GM19468 (cell line): ENCODE data around the gene ACE.

Experiments used
- ATAC-seq: cut with Tn5 transposase; IDR thresholded peaks from one replicate; pipeline ENCODE4 v1.9.1; 2021; ENCODE audit warnings: mild to moderate bottlenecking, moderate library complexity, moderate number of reproducible peaks; ENCODE audit not compliant: unreplicated experiment; ENCODE audit errors: extremely low read depth

Gene ACE

DNA sequence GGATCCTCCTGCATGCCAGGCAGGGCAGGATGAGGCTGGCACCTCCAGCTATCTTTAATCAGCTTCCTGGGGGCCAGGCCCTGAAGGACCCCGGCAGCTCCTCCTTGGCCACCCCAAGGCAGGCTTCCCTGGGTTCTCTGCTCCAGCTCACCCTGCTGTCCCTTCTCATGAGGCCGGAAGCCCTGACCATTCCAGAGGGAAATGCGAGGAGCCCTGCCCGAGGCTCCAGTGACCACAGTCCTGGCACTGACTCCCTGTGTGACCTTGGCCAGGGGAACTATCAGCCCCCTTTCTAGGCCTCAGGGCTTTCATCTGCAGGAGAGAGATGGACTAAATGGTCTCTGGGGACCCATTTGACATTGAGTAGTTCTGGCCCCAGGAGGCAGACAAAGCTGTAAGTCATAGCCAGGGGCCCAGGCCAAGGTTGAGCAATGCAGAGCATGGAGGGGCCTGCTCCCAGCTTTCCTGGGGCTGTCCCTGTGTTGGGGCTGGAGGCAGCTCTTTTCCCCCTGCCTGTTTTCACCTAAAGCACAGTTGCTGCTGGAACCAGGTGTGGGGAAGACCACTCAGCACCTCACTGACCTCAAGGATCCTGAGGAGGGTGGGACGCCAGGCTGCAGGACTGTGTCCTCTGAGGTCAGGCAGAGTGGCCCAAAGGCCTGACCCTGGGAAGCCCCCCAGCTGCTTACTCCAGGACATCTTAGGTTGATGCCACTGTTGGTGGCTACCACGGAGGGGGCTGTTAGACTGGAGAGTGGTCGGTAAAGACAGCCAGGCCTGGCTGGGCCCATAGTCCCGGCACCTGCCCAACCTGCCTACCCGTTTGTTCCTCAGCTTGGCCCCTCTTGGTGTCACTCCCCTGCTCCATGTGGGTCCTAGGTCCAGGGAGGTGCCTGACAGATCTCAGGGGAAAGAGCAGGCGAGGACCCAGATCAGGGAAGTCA lies 54.4 kb downstream of the ACE start:
- ATAC-seq: no peak

DNA sequence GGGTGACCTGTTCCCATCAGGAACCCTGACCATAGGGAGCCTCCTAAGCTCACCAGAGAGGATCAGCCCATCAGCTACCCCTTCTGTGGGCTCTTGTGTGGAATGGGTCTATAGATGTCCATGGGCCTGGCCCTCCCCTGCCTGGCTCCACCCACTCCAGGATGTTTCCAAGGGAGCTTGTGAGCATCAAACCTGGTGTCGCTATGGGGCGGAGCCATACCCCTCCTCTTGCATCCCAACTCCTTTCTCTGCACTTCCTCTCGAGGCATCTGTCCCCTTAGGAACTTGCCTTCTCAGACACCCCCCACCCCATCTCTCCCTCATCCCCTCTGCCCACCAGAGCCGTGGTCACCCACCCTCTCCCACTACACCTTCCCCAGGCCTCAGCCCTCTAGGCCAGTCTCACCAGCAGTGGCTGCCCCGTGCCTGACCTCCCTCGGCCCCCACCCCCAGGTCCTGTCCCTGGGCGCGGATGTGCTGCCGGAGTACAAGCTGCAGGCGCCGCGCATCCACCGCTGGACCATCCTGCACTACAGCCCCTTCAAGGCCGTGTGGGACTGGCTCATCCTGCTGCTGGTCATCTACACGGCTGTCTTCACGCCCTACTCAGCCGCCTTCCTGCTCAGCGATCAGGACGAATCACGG lies 56.7 kb downstream of the ACE start:
- ATAC-seq: no peak

DNA sequence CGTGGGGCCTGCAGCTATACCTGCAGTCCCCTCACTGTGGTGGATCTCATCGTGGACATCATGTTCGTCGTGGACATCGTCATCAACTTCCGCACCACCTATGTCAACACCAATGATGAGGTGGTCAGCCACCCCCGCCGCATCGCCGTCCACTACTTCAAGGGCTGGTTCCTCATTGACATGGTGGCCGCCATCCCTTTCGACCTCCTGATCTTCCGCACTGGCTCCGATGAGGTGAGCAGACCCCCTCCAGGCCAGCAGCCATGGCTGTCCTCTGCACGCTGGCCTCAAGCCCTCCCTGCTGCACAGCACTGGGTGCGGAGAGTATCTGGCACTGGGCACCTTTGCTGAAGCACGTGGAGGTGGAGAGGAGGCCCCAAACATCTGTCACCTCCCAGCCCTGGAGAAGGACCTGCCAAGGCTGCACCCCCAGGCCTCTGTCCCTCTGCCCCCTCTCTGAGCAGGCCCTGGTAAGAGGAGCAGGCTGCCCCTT lies 57.3 kb downstream of the ACE start:
- ATAC-seq: no peak

DNA sequence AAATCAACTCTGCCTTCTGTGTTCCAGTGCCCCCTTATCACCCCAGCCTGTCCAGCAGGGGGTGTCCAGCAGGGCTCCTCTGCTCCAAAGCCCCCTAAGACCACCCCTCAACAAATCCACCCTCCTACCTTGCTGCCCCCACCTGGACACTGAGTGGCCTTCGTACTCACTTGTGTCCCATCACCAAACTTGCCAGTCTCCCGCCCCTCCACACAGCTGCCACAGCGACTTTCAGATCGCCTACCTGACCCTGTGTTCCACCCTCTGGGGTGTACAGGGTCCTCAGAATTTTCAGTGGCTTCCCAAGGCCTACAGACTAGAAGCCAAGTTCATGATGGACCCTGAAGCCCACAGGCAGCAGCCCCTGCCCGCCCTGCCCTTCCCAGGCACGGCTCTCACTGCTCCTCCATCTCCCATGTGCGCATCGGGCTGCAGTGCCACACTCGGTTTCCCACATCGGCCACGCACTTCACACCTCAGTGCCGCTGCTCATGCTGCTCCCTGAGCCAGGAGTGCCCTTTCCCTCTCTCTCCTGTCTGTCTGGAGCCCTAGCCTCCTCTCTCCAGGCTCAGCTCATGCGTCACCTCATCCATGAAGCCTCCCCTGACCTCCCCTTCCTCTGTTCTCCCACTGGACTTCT lies 58.1 kb downstream of the ACE start:
- no peak for ATAC-seq

DNA sequence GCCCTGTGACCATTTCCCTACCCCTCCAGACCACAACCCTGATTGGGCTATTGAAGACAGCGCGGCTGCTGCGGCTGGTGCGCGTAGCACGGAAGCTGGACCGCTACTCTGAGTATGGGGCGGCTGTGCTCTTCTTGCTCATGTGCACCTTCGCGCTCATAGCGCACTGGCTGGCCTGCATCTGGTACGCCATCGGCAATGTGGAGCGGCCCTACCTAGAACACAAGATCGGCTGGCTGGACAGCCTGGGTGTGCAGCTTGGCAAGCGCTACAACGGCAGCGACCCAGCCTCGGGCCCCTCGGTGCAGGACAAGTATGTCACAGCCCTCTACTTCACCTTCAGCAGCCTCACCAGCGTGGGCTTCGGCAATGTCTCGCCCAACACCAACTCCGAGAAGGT lies 58.8 kb downstream of the ACE start:
- no peak for ATAC-seq

DNA sequence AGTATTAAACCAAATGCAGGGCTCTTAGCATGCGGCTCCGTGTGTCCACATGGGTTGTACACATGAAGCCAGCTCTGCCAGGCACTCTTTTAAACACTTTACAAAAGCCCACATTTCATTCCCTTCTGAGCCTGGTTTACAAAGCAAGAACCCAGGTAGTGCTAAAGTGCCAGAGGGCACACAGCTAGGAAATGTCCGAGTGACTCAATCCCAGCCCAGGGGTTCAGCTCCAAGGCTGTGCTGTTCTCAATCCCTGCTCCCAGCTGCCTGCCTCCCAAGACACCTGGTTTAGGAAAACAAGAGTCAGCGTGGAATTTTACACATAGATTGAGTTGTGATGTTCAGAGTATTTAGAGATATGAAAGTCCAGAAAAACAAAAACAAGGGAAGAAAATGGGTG lies 60.1 kb downstream of the ACE start:
- no peak for ATAC-seq

DNA sequence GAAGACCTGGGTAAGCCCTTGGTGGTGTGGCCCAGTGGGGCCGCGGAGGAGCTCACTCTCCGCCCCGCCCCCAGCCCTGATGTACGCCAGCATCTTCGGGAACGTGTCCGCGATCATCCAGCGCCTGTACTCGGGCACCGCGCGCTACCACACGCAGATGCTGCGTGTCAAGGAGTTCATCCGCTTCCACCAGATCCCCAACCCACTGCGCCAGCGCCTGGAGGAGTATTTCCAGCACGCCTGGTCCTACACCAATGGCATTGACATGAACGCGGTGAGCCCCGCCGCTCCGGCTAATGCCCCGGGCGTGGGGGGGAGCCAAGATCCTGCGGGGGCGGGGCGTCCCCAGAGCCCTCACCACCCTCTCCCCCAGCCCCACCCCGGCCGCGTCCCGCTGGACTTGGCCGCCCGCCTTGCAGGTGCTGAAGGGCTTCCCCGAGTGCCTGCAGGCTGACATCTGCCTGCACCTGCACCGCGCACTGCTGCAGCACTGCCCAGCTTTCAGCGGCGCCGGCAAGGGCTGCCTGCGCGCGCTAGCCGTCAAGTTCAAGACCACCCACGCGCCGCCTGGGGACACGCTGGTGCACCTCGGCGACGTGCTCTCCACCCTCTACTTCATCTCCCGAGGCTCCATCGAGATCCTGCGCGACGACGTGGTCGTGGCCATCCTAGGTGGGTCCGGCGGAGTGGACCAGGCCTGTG lies 61.3 kb downstream of the ACE start:
- ATAC-seq: no peak

DNA sequence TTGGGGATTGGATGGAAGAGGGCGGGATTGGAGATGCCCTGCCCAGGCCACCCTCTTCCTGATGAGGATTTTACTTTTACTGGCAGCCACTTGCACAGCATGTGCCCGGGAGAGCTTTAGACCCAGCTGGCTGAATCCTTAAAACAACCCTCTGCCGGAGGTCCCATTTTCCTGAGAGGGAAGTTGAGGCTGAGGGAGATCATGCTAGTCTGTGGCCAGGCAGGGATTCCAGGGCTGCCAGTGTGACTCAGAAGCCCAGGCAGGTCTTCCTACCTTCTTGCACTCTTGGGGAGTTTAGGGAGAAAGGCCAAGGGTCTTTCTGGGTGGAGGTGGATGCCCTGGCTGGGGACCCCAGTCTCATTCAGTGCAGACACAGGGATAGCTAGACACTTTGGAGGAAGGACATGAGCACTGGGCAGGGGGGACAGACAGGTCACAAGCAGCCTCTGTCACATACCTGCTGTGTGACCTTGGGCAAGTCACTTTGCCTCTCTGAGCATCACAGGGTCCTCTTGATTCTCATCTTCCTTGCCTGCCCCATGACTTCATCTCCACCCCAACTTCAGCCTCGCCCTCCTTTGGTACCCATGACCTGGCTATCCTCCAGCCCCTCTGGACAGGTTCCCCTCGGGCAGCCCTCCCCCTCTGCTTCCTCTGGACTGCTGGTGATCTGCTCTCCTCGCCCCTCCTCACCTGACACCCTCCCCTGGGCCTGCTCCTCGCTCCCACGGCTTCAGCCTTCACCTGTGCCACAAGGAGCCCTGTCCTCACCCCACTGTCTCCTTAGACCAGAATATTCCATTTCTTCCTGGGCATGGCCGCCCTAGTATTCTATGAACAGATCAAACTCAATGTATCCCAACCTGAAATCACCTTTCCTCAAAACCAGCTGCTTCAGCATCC lies 62.1 kb downstream of the ACE start:
- no peak for ATAC-seq

DNA sequence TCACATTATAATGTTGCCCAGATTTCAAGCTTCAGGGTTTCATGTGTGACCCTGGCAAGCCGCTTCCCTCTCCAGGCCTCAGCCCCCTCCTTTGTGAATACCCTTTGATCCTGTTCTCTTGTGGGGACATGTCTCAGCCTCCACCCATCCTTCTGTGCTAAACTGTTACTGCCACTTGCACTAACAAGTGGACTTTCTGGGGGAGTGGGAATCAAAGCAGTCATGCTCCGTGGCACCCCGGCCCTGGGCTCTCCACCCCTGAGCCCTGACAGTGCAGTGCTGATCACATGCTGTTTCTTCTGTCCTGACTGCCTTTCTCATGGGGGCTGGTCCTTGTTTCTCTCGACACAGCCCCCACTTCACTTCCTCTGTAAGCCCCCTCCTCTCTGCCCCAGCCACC lies 63.7 kb downstream of the ACE start:
- ATAC-seq: no peak

DNA sequence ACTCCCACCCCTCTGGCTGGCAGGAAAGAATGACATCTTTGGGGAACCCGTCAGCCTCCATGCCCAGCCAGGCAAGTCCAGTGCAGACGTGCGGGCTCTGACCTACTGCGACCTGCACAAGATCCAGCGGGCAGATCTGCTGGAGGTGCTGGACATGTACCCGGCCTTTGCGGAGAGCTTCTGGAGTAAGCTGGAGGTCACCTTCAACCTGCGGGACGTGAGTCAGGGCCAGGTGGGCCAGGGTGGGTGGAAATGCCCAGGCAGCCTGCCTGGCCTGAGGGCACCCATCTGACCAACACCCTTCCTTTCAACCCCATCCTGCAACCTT lies 65.3 kb downstream of the ACE start:
- no peak for ATAC-seq

DNA sequence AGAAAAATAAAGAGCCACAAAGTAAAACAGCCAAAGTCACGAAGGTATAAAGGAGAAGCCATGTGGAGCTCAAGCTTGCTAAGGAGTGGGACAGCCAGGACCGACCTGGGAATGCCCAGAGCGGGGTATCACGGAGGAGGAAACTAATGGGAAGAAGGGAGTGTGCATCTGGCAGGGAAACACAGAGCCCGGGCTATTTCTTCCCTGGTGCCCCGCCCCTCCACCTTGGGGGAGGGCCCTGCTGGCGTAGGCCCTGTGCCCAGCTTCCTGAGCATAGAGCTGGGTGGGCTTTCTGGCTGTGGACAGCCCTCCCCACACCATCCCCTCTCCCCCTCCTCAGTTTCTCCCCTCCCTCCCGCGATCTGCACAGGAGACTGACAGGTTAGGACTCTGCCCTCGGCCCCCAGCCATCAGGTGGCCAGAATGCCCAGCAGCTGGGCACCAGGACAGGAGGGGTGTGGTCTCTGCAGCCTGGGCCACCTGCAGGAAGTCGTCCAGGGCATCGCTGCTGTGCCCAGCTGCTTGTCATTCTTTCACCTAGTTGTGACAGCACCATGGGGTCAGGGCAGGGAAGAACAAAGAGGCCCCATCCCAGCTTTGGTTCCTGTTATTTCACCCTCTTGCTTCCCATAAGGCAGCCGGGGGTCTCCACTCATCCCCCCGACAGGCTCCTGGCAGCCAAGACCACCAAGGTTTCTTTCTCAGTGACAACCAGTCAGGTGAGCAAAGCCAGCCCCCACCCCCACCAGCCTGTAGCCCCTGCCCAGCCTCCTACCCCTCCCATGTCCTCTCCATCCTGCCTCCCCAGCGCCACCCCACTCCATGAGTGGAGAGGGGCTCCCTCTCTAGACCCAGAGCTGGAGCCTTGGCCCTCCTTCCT lies 66.3 kb downstream of the ACE start:
- ATAC-seq: no peak

DNA sequence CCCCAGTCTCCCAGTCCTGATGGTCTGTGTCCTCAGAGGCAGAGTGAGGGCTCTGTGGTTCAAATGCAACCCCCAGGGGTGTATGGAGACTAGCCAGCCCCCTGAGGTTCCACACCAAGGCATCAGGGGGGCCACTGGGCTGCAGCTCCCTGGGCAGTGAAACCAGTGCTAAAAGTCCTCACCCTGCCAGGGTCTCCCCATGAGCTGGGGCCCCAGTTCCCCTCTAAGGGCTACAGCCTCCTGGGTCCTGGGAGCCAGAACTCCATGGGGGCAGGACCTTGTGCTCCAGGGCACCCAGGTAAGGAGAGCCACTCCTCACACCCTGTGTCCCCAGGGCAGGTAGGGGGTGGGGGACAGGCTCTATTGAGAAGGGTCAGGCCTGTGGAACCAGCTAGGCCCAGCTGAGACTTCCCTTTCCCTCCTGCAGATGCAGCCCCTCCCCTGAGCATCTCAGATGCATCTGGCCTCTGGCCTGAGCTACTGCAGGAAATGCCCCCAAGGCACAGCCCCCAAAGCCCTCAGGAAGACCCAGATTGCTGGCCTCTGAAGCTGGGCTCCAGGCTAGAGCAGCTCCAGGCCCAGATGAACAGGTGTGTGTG lies 67.1 kb downstream of the ACE start:
- ATAC-seq: no peak

DNA sequence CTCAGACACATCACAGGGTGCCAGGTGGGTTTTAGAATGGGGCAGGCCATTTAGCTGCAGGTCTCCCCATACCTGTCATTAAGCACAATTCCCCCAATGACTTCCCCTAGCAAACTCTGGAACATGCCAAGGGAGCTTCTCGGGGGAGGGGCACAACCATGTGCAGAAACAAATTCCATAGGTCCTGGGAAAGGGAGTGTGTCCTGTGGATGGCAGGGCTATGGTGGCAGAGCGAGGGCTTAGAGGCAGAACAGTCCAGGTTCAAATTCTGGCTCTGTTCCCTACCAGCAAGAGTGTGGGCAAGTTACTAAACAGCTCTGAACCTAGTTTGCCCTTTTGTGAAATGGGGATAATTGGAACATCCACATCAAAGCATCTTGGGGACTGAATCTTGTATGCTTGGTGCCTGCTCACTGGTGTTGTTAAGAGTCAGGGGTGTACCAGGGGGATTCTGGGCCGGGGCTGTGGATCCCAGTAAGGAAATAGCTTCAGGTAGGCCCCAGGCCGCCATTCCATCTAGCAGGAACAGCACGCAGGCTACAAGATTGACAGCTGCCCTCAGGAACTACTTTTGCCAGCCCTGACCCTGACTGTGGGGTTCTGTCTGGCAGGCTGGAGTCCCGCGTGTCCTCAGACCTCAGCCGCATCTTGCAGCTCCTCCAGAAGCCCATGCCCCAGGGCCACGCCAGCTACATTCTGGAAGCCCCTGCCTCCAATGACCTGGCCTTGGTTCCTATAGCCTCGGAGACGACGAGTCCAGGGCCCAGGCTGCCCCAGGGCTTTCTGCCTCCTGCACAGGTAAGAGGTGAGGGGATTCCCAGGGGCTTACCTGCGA lies 67.8 kb downstream of the ACE start:
- no peak for ATAC-seq

DNA sequence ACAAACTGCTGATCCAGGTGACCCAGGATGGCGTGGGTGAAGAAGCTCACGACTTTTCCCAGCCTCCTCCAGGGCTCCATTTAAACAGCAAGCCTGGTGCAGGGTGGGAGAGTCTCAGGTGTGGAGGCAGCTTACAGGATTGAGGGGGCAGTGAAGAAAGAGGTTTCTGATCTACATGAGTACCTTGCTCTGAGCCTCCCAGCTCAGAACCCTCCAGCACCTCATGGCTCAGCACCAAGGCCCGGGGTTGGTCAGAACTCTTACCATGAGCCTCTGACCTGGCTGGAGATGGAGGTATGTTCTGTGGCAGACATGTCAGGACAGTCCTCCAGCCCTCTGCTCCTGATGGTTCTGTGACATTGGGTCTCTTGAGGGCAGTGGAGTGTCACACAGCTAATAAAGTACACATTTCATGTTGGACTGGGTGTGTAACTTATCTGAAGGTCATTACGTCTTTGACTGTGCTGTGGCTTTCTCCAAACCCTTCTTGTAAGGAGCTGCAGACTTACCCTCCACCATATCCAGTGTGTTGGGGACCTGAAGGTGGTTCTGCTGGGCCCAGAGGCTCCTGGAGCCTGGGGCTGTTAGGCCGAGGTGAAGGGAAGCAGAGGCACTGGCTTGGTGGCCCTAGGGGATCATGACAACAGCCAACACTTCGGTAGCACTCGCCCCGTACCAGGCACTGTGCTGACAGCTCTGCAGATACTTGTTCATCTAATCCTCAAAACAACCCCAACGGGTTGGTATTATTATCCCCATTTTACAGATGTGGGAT lies 69.6 kb downstream of the ACE start:
- ATAC-seq: no peak

DNA sequence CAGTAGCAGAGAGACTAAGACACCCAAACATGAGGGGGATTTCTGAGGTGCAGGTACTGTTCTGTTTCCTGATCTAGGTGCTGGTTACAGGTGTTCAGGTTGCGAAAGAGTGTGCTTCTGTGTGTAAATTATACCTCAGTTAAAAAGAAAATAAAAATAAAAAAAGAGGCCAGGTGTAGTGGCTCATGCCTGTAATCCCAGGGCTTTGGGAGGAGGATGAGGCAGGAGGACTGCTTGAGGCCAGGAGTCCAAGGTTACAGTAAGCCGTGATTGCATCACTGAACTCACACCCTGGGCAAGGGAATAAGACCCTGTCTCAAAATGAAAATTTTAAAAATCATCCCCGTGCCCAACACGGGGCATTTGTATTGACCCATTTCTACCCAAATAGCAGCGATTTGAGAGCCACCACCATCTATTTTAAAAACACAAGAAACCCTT lies 70.2 kb downstream of the ACE start:
- ATAC-seq: no peak
